Smooth muscle cell (in vitro differentiated cells): ENCODE data around the gene CAMSAP3. TPM values are rescaled to one million over a fixed set of nuclear protein-coding genes. Genes with fewer than 3 reads are reported as not detected.

Experiments used
- DNase-seq: peaks from one replicate; lab custom pipeline; 2025; ENCODE audit not compliant: unreplicated experiment; lab: John Stamatoyannopoulos, UW
- H2AFZ ChIP-seq: fragments of 200-600 bp; sonication (generic); 2 replicates; pipeline ENCODE4 v1.6.0; 2016; ENCODE audit warnings: antibody characterized with exemption, low read depth, mild to moderate bottlenecking
- H3F3A ChIP-seq: fragments of 200-600 bp; sonication (generic); 2 replicates; pipeline ENCODE4 v1.6.0; 2017; ENCODE audit warnings: antibody characterized with exemption, low read depth
- H3K27ac ChIP-seq: fragments of 200-600 bp; sonication (generic); 2 replicates; pipeline ENCODE4 v1.5.1; 2016; ENCODE audit warnings: low read depth, mild to moderate bottlenecking
- H3K27me3 ChIP-seq: fragments of 200-600 bp; sonication (generic); 2 replicates; pipeline ENCODE4 v1.6.1; 2016; ENCODE audit warnings: low read depth, mild to moderate bottlenecking
- H3K36me3 ChIP-seq: fragments of 200-600 bp; sonication (generic); 2 replicates; pipeline ENCODE4 v1.5.1; 2016; ENCODE audit warnings: low read depth
- H3K4me1 ChIP-seq: fragments of 200-600 bp; sonication (generic); 2 replicates; pipeline ENCODE4 v1.5.1; 2016; ENCODE audit warnings: low read depth
- H3K4me2 ChIP-seq: fragments of 200-600 bp; sonication (generic); 2 replicates; pipeline ENCODE4 v1.6.0; 2016; ENCODE audit warnings: mild to moderate bottlenecking
- H3K4me3 ChIP-seq: fragments of 200-600 bp; sonication (generic); 2 replicates; pipeline ENCODE4 v1.5.1; 2016; ENCODE audit warnings: mild to moderate bottlenecking
- H3K79me2 ChIP-seq: fragments of 200-600 bp; sonication (generic); 2 replicates; pipeline ENCODE4 v1.6.0; 2016; ENCODE audit warnings: low read depth, mild to moderate bottlenecking
- H3K9ac ChIP-seq: fragments of 200-600 bp; sonication (generic); 2 replicates; pipeline ENCODE4 v1.6.0; 2016; ENCODE audit warnings: low read depth
- H3K9me3 ChIP-seq: fragments of 200-600 bp; sonication (generic); replicated peaks from 2 replicates; pipeline ENCODE4 v1.5.1; 2016; ENCODE audit warnings: low read depth
- H4K20me1 ChIP-seq: fragments of 200-600 bp; sonication (generic); 2 replicates; pipeline ENCODE4 v1.6.0; 2016; ENCODE audit warnings: low read depth
- CTCF ChIP-seq: fragments of 200-600 bp; sonication (generic); IDR thresholded peaks from 2 replicates; pipeline ENCODE4 v1.5.1; 2017; ENCODE audit warnings: borderline replicate concordance, mild to moderate bottlenecking, antibody characterized with exemption; ENCODE audit not compliant: insufficient read depth, poor library complexity, severe bottlenecking
- WGBS: methylation state at CpG from one replicate; pipeline ENCODE4 v1.1.7; 2016; ENCODE audit warnings: low lambda C conversion rate; 5-methylcytosine and 5-hydroxymethylcytosine counted together
- polyA plus RNA-seq: library from polyadenylated mRNA; unstranded; fragments of >200 nt; fragmentation: Nextera tagmentation; extraction: Ambion mirVana; gene quantifications from 2 replicates; pipeline ENCODE4 v1.2.1, GENCODE V29; 2016
- total RNA-seq: library from RNA; depleted of rRNA; stranded (reverse); fragments of >200 nt; gene quantifications from 2 replicates; pipeline ENCODE4 v1.2.3, GENCODE V29; 2014

Gene CAMSAP3
- total and polyA plus RNA-seq, 2 experiments from 2014 or later: 1.4 to 1.8 TPM

GRCh38 chr19:7627166-7627565, 31.5 kb downstream of the CAMSAP3 start:
- no peak overlapping the region for H2AFZ ChIP-seq
- no peaks in the 10 kb centered on the region for H3F3A ChIP-seq
- H3K27ac ChIP-seq: no peak overlapping the region
- H3K79me2 ChIP-seq: peaks cover 45% of the 10 kb centered on the region
- H3K4me1 ChIP-seq: peaks cover 17% of the 10 kb centered on the region
- no peak overlapping the region for H3K4me3 ChIP-seq
- H3K36me3 ChIP-seq: no peaks in the 10 kb centered on the region
- no peak for DNase-seq
- H3K9me3 ChIP-seq: no peaks in the 10 kb centered on the region
- WGBS: 93% methylated on average over 18 of the region's 24 CpGs
- no peaks in the 10 kb centered on the region for H4K20me1 ChIP-seq
- no peak overlapping the region for H3K9ac ChIP-seq
- no peak for TF ChIP-seq CTCF
- no peak overlapping the region for H3K4me2 ChIP-seq
- H3K27me3 ChIP-seq: no peaks in the 10 kb centered on the region

GRCh38 chr19:7628589-7629311, 33.1 kb downstream of the CAMSAP3 start:
- no peaks in the 10 kb centered on the region for H4K20me1 ChIP-seq
- H3K27ac ChIP-seq: peak overlapping the region; percentile 50
- DNase-seq: no peak
- no peaks in the 10 kb centered on the region for H3F3A ChIP-seq
- peak overlapping the region; percentile 94 for H3K4me2 ChIP-seq
- peak overlapping the region; percentile 60 for H2AFZ ChIP-seq
- H3K27me3 ChIP-seq: no peaks in the 10 kb centered on the region
- peaks cover 45% of the 10 kb centered on the region for H3K79me2 ChIP-seq
- whole genome bisulfite sequencing: 14% methylated on average over 15 of the region's 15 CpGs
- no peaks in the 10 kb centered on the region for H3K36me3 ChIP-seq
- no peaks in the 10 kb centered on the region for H3K9me3 ChIP-seq
- peak overlapping the region; percentile 83 for H3K4me3 ChIP-seq
- H3K9ac ChIP-seq: peak overlapping the region; percentile 92
- peaks cover 17% of the 10 kb centered on the region for H3K4me1 ChIP-seq
- no peak for TF ChIP-seq CTCF

GRCh38 chr19:7629347-7630054, 33.8 kb downstream of the CAMSAP3 start, which contains the start of the genes PET100 and XAB2:
PET100 (plus strand) TSS chr19:7629793; CDS start chr19:7629834, 41 bp downstream.
XAB2 (minus strand) TSS chr19:7629545; CDS start chr19:7629527, 18 bp downstream.
- Histone ChIP-seq H3K4me1 (peaks cover 17% of the 10 kb centered on the region), H3K9me3 (no peaks in the 10 kb centered on the region), H2AFZ (peak within 1 kb of the TSS; percentile 60), H3K36me3 (no peaks in the 10 kb centered on the region), H4K20me1 (no peaks in the 10 kb centered on the region), H3K4me3 (peak within 1 kb of the TSS; percentile 83), H3K27me3 (no peaks in the 10 kb centered on the region), H3K27ac (peak within 1 kb of the TSS; percentile 90), H3F3A (no peaks in the 10 kb centered on the region), H3K79me2 (peaks cover 45% of the 10 kb centered on the region), H3K4me2 (peak within 1 kb of the TSS; percentile 94), H3K9ac (peak within 1 kb of the TSS; percentile 98)
- peak; percentile 82 for DNase-seq
- TF ChIP-seq CTCF: no peak
- under 1% methylated on average over 40 of the region's 40 CpGs for WGBS
